Measurements from ENCODE around the gene C4orf50.

DNA sequence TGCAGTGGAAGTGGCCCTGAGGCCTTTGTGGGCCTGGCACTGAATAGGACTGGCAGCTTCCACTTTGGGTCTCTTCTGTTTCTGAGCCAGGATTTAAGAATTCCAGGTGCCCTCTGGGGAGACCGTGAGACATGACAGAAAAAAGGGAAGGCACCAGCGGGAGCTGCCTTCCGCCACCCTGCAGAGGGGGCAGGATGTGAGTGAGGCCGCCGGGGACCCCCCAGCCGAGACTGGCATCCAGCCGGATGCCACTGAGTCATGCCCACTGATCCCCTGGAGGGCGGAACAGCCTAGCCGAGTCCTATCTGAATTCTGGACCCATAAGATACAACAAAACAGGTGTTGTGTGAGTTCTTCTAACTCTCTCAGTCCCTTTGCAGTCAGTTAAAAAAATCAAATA is 41.3 kb downstream of the C4orf50 start:
- TF ChIP-seq USF2 (IDR thresholded peaks at IDR 0.05; ENCODE audit: low read depth, low read length) = no peak
- TF ChIP-seq MXI1 (IDR thresholded peaks at IDR 0.05; ENCODE audit: borderline replicate concordance, low read depth, low read length) = no peak
- no peak for TF ChIP-seq CTCF (conservative IDR thresholded peaks at IDR 0.05; ENCODE audit: low read depth, low read length)
- no peak for TF ChIP-seq MAZ (IDR thresholded peaks at IDR 0.05; ENCODE audit: borderline replicate concordance, low read depth, low read length)
- TF ChIP-seq SMC3 (IDR thresholded peaks at IDR 0.05; ENCODE audit: low read depth, low read length) = no peak
- TF ChIP-seq POLR2A (IDR thresholded peaks at IDR 0.05; ENCODE audit: low read depth, low read length) = no peak
- no peak for TF ChIP-seq CEBPB (IDR thresholded peaks at IDR 0.05; ENCODE audit: low read depth, low read length)
- no peak for TF ChIP-seq RFX5 (IDR thresholded peaks at IDR 0.05; ENCODE audit: low read depth, low read length)
- TF ChIP-seq RAD21 (IDR thresholded peaks at IDR 0.05; ENCODE audit: low read length) = no peak

Data from IMR-90 (cell line).